ENCODE data around the gene MTMR1. TPM values are rescaled to one million over a fixed set of nuclear protein-coding genes. Genes with fewer than 3 reads are reported as not detected.

The MTMR1 gene
- total RNA-seq, 2 experiments from 2014 or later: 32.8 to 38.6 TPM

DNA sequence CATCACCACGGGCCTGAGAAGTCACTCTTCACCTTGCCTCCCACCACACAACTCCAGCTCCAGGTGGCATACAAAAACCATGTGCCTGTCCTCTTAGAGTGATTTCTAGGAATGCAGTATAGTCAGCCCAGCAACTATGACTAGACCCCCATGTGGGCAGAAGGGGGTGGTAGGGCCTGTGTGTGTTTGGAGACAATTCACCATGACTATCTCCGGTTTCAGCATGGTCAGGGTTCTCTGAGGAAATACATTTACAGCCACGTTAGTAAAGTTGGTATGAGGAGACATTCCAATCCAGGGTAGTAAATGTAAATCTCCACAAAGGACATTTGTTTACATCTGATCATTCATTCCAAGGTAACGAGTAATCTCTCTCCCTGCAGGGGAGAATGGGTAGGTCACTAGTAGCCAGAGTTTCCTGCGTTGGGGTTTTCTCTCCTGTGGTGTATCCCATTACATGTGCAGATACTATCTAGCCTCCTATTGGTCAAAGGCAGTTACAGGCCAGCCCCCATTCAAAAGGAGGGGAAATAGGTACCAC, 4.2 kb upstream of the MTMR1 start:
- DNase-seq (no peak), ATAC-seq (no peak)
- TF ChIP-seq, protein P1, sequence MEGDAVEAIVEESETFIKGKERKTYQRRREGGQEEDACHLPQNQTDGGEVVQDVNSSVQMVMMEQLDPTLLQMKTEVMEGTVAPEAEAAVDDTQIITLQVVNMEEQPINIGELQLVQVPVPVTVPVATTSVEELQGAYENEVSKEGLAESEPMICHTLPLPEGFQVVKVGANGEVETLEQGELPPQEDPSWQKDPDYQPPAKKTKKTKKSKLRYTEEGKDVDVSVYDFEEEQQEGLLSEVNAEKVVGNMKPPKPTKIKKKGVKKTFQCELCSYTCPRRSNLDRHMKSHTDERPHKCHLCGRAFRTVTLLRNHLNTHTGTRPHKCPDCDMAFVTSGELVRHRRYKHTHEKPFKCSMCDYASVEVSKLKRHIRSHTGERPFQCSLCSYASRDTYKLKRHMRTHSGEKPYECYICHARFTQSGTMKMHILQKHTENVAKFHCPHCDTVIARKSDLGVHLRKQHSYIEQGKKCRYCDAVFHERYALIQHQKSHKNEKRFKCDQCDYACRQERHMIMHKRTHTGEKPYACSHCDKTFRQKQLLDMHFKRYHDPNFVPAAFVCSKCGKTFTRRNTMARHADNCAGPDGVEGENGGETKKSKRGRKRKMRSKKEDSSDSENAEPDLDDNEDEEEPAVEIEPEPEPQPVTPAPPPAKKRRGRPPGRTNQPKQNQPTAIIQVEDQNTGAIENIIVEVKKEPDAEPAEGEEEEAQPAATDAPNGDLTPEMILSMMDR (IDR thresholded peaks at IDR 0.05): no peak
- intact Hi-C loops (cut with micrococcal nuclease): no loop called here
- ChIA-PET CTCF (interaction anchor here (0.8 to 1.0 kb wide), 2 partner anchors 27 to 29 kb away, joined by 3 read pairs; no protein-coding TSS in a partner anchor), POLR2A (no interaction called here)
- Mint-ChIP-seq H3K27me3 (no peaks in the 10 kb centered on the region), H3K36me3 (ENCODE audit: low read depth) (peaks cover 14% of the 10 kb centered on the region), H3K9me3 (no peaks in the 10 kb centered on the region), H3K4me1 (ENCODE audit: low read depth) (peaks cover 38% of the 10 kb centered on the region), H3K4me3 (no peak overlapping the region), H3K27ac (no peak overlapping the region)

DNA sequence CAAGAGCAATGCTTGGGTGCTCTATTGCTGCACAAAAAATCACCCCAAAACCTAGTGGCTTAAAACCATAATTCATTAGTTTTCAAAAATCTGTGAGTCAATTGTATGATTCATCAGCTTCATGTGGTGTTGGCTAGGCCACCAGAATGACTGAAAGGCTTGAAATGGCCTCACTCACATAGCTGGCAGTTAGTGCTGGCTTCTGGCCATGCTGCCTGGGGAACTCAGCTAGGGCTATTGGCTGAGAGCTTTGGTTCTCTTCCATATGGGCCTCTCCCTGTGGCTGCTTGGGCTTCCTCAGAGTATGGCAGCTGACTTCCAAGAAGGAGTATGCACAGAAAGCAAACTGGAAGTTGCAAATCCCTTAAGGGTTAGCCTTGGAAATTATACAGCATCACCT, 3.1 kb upstream of the MTMR1 start:
- CTCF ChIA-PET: interaction anchor here (1.3 kb wide), 1 partner anchor 27 kb away, joined by 3 read pairs; no protein-coding TSS in a partner anchor
- DNase-seq: peak; percentile 48
- no peak overlapping the region for H3K4me3 Mint-ChIP-seq

DNA sequence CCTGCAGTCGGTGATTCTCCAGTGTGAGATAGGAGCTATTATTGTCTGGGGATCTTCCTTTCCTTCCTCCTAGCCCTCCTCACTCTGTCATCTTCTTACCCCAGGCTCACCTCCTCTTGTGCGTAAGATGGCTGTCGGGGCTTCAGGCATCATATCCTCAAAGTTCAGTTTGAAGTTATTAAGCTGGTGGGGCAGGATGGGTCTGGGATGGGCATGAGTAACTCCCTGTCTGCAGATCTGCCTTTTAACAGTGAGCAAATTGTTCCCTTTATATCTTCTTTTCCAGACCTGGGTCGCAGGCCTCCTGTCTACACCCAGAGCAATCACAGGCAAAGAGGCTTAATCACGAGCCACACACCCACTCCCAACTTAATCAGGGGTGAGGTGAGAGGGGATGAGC, 900 bp upstream of the MTMR1 start:
- ATAC-seq (no peak), DNase-seq (peak; percentile 25)
- no peaks in the 10 kb centered on the region for H3K9me3 Mint-ChIP-seq
- TF ChIP-seq, protein P1 (IDR thresholded peaks at IDR 0.05): no peak
- H3K27me3 Mint-ChIP-seq: no peaks in the 10 kb centered on the region
- peaks cover 28% of the 10 kb centered on the region for H3K36me3 Mint-ChIP-seq (ENCODE audit: low read depth)
- intact Hi-C loops (cut with micrococcal nuclease): no loop called here
- ChIA-PET CTCF (interaction anchor here (0.8 to 3.2 kb wide), 6 partner anchors 8 to 327 kb away, joined by 3 to 9 read pairs (median 4); no protein-coding TSS in a partner anchor), POLR2A (interaction anchor here (0.6 to 2.4 kb wide), 7 partner anchors 8 to 704 kb away, joined by 3 to 7 read pairs (median 5); no protein-coding TSS in a partner anchor)
- peak overlapping the region; percentile 97 for H3K27ac Mint-ChIP-seq
- H3K4me3 Mint-ChIP-seq: peak overlapping the region; percentile 91
- H3K4me1 Mint-ChIP-seq (ENCODE audit: low read depth): peaks cover 63% of the 10 kb centered on the region

More for the DNA sequence above, 3.1 kb upstream of the MTMR1 start:
- POLR2A ChIA-PET: interaction anchor here (1.9 kb wide), 1 partner anchor 25 kb away, joined by 7 read pairs; no protein-coding TSS in a partner anchor
- ATAC-seq: peak; percentile 9
- Mint-ChIP-seq H3K27ac (peak overlapping the region; percentile 97), H3K27me3 (no peaks in the 10 kb centered on the region), H3K9me3 (no peaks in the 10 kb centered on the region), H3K36me3 (ENCODE audit: low read depth) (peaks cover 19% of the 10 kb centered on the region), H3K4me1 (ENCODE audit: low read depth) (peaks cover 44% of the 10 kb centered on the region)
- intact Hi-C loops (cut with micrococcal nuclease): no loop called here
- TF ChIP-seq, protein P1 (IDR thresholded peaks at IDR 0.05): no peak

DNA sequence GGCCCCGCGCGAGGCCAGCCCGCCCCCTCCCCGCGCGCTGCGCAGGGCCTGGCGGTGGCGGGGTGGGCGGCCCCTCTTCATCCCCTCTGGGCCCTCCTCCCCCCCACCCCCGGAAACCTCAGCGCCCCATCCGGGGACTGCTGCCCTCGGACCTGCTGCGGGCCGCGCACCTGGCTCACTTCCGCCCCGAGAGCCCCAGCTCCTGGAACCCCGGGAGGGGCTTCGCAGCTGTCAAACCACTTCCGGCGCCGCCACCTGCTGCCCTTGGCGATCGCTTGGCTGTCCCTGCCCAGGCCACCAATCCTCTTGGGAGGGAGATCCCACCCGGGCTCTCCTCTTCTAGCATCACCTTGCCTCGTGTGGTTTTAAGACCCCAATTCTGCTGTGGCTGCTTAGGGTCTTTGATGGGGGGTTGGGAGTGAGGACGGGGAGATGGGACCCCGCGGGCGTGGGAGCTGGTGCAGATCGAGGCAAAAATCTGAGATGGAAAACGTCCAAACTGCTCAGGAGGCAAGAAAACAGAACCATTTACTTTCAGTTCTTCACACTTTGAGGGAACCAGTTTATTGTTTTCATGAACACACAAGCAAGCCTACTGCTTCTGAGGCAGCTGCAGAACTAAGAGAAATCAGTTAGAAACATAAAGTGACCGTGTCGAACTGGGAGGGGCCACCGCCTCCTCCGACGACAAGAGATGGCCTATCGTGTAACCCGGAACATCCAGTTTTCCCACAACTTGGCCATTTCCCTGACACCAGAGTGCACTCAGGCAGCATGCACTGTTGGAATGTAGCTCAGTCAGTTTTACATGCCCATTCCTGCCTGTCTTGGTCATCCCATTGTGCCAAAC, 754 bp downstream of the MTMR1 start:
- TF ChIP-seq, protein P1 (IDR thresholded peaks at IDR 0.05): no peak
- DNase-seq (peak; percentile 85), ATAC-seq (peak; percentile 49)
- Mint-ChIP-seq H3K9me3 (no peaks in the 10 kb centered on the region), H3K27ac (peak overlapping the region; percentile 97), H3K4me1 (ENCODE audit: low read depth) (peaks cover 60% of the 10 kb centered on the region), H3K36me3 (ENCODE audit: low read depth) (peaks cover 32% of the 10 kb centered on the region), H3K27me3 (no peaks in the 10 kb centered on the region), H3K4me3 (peak overlapping the region; percentile 87)
- intact Hi-C loops (cut with micrococcal nuclease): no loop called here
- CTCF ChIA-PET: interaction anchor here (0.6 to 3.2 kb wide), 4 partner anchors 9 to 1042 kb away, joined by 3 to 8 read pairs (median 4); no protein-coding TSS in a partner anchor
- POLR2A ChIA-PET: interaction anchor here (0.6 to 2.4 kb wide), 8 partner anchors 9 to 702 kb away, joined by 3 to 7 read pairs (median 4); no protein-coding TSS in a partner anchor

Measured in activated CD8-positive, alpha-beta T cell treated with anti-CD3 and anti-CD28 coated beads for 36 hours (primary cell).